SK-N-SH treated with all-trans-retinoic acid at 6 μM for 48 hours (cell line): Measurements from ENCODE around the gene ASCL5.

Experiments
- ATAC-seq: fragments of 200-7000 bp; cut with Tn5 transposase; 3 replicates; pipeline ENCODE4 v1.9.1; 2020; ENCODE audit warnings: mild to moderate bottlenecking, moderate library complexity
- ARNTL ChIP-seq: fragments of 450-650 bp; formaldehyde crosslinking; IDR thresholded peaks from 2 replicates; pipeline ENCODE4 v1.5.0; 2020; ENCODE audit warnings: low read depth, mild to moderate bottlenecking, moderate library complexity, borderline replicate concordance
- BACH2 ChIP-seq: fragments of 250-450 bp; sonication (Bioruptor Pico); IDR thresholded peaks from 2 replicates; pipeline ENCODE4 v1.9.0; 2021; ENCODE audit warnings: mild to moderate bottlenecking, borderline replicate concordance
- CSDC2 ChIP-seq: fragments of 250-450 bp; sonication (Bioruptor Pico); IDR thresholded peaks from 2 replicates; pipeline ENCODE4 v1.5.0; 2020; ENCODE audit warnings: mild to moderate bottlenecking, moderate library complexity
- CSRNP3 ChIP-seq: fragments of 250-450 bp; sonication (Bioruptor Pico); IDR thresholded peaks from 2 replicates; pipeline ENCODE4 v1.5.1; 2021; ENCODE audit warnings: mild to moderate bottlenecking, moderate library complexity
- ESRRG ChIP-seq: fragments of 250-450 bp; sonication (Bioruptor Pico); IDR thresholded peaks from 2 replicates; pipeline ENCODE4 v1.6.1; 2021; ENCODE audit warnings: mild to moderate bottlenecking
- GLIS3 ChIP-seq: fragments of 250-450 bp; sonication (Bioruptor Pico); IDR thresholded peaks from 2 replicates; pipeline ENCODE4 v1.5.0; 2020; ENCODE audit warnings: mild to moderate bottlenecking, moderate library complexity
- ISL1 ChIP-seq: fragments of 250-450 bp; sonication (Bioruptor Pico); IDR thresholded peaks from 2 replicates; pipeline ENCODE4 v2.1.2; 2022; ENCODE audit warnings: mild to moderate bottlenecking, moderate library complexity
- OSR1 ChIP-seq: fragments of 250-450 bp; sonication (Bioruptor Pico); IDR thresholded peaks from 2 replicates; pipeline ENCODE4 v1.8.0; 2022; ENCODE audit warnings: moderate library complexity, mild to moderate bottlenecking, inconsistent platforms
- PATZ1 ChIP-seq: fragments of 250-450 bp; sonication (Bioruptor Pico); IDR thresholded peaks from 2 replicates; pipeline ENCODE4 v1.8.0; 2020; ENCODE audit warnings: mild to moderate bottlenecking, moderate library complexity, borderline replicate concordance
- PPARA ChIP-seq: fragments of 250-450 bp; sonication (Bioruptor Pico); IDR thresholded peaks from 2 replicates; pipeline ENCODE4 v1.5.0; 2020; ENCODE audit warnings: mild to moderate bottlenecking, borderline replicate concordance
- RARB ChIP-seq: fragments of 250-450 bp; sonication (Bioruptor Pico); IDR thresholded peaks from 2 replicates; pipeline ENCODE4 v1.8.0; 2021; ENCODE audit warnings: mild to moderate bottlenecking, moderate library complexity
- SNAI2 ChIP-seq: fragments of 250-450 bp; sonication (Bioruptor Pico); IDR thresholded peaks from 2 replicates; pipeline ENCODE4 v1.5.0; 2020; ENCODE audit warnings: mild to moderate bottlenecking, moderate library complexity
- TCF4 ChIP-seq: fragments of 250-450 bp; sonication (Bioruptor Pico); IDR thresholded peaks from 2 replicates; pipeline ENCODE4 v1.8.0; 2021; ENCODE audit warnings: mild to moderate bottlenecking, moderate library complexity, borderline replicate concordance
- TOX ChIP-seq: fragments of 250-450 bp; sonication (Bioruptor Pico); IDR thresholded peaks from 2 replicates; pipeline ENCODE4 v1.8.0; 2021; ENCODE audit warnings: mild to moderate bottlenecking, moderate library complexity, borderline replicate concordance
- TSHZ2 ChIP-seq: fragments of 250-450 bp; sonication (Bioruptor Pico); IDR thresholded peaks from 2 replicates; pipeline ENCODE4 v1.5.0; 2020; ENCODE audit warnings: mild to moderate bottlenecking, moderate library complexity
- ZC3H10 ChIP-seq: fragments of 250-450 bp; sonication (Bioruptor Pico); IDR thresholded peaks from 2 replicates; pipeline ENCODE4 v1.5.1; 2021; ENCODE audit warnings: mild to moderate bottlenecking, moderate library complexity
- ZFP3 ChIP-seq: fragments of 250-450 bp; sonication (Bioruptor Pico); IDR thresholded peaks from 2 replicates; pipeline ENCODE4 v1.5.0; 2020; ENCODE audit warnings: mild to moderate bottlenecking, moderate library complexity
- ZFP30 ChIP-seq: fragments of 450-650 bp; formaldehyde crosslinking; IDR thresholded peaks from 2 replicates; pipeline ENCODE4 v1.5.0; 2022; ENCODE audit warnings: mild to moderate bottlenecking, moderate library complexity
- ZNF565 ChIP-seq: fragments of 450-650 bp; formaldehyde crosslinking; conservative IDR thresholded peaks from 2 replicates; pipeline ENCODE4 v1.5.0; 2020; ENCODE audit warnings: low read depth, mild to moderate bottlenecking, moderate library complexity
- ZNF70 ChIP-seq: fragments of 450-650 bp; formaldehyde crosslinking; IDR thresholded peaks from 2 replicates; pipeline ENCODE4 v1.5.0; 2020; ENCODE audit warnings: mild to moderate bottlenecking, moderate library complexity
- ZNF8 ChIP-seq: fragments of 450-650 bp; formaldehyde crosslinking; IDR thresholded peaks from 2 replicates; pipeline ENCODE4 v1.5.0; 2020; ENCODE audit warnings: mild to moderate bottlenecking, moderate library complexity
- TF ChIP-seq, protein P1 (sequence below): fragments of 250-450 bp; sonication (Bioruptor Pico); IDR thresholded peaks from 2 replicates; pipeline ENCODE4 v1.5.1; 2020; ENCODE audit warnings: low read depth, mild to moderate bottlenecking, moderate library complexity
- TF ChIP-seq, protein P2 (sequence below): fragments of 250-450 bp; sonication (Bioruptor Pico); IDR thresholded peaks from 2 replicates; pipeline ENCODE4 v1.8.0; 2021; ENCODE audit warnings: low read depth, mild to moderate bottlenecking, moderate library complexity, borderline replicate concordance

ASCL5 gene

GRCh38 chr1:201084295-201084694, 42.7 kb downstream of the ASCL5 start:
- ATAC-seq, result no peak
- TF ChIP-seq RARB (CRISPR knock-in tag) (no peak), GLIS3 (no peak), TCF4 (CRISPR knock-in tag) (no peak), BACH2 (no peak), ISL1 (CRISPR knock-in tag) (no peak), ZNF70 (CRISPR knock-in tag) (no peak), ZNF565 (CRISPR knock-in tag) (no peak), CSRNP3 (CRISPR knock-in tag) (no peak), ARNTL (CRISPR knock-in tag) (no peak), TSHZ2 (CRISPR knock-in tag) (no peak), ESRRG (CRISPR knock-in tag) (no peak), PATZ1 (CRISPR knock-in tag) (no peak), ZNF8 (no peak), CSDC2 (no peak), ZFP3 (CRISPR knock-in tag) (no peak), SNAI2 (no peak)
- TF ChIP-seq, protein P1, sequence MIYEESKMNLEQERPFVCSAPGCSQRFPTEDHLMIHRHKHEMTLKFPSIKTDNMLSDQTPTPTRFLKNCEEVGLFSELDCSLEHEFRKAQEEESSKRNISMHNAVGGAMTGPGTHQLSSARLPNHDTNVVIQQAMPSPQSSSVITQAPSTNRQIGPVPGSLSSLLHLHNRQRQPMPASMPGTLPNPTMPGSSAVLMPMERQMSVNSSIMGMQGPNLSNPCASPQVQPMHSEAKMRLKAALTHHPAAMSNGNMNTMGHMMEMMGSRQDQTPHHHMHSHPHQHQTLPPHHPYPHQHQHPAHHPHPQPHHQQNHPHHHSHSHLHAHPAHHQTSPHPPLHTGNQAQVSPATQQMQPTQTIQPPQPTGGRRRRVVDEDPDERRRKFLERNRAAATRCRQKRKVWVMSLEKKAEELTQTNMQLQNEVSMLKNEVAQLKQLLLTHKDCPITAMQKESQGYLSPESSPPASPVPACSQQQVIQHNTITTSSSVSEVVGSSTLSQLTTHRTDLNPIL (CRISPR knock-in tag), result no peak

- TF ChIP-seq OSR1 (no peak), RARB (CRISPR knock-in tag) (no peak), ISL1 (CRISPR knock-in tag) (no peak), ZFP30 (no peak), ZC3H10 (CRISPR knock-in tag) (no peak)
- TF ChIP-seq, protein P2, sequence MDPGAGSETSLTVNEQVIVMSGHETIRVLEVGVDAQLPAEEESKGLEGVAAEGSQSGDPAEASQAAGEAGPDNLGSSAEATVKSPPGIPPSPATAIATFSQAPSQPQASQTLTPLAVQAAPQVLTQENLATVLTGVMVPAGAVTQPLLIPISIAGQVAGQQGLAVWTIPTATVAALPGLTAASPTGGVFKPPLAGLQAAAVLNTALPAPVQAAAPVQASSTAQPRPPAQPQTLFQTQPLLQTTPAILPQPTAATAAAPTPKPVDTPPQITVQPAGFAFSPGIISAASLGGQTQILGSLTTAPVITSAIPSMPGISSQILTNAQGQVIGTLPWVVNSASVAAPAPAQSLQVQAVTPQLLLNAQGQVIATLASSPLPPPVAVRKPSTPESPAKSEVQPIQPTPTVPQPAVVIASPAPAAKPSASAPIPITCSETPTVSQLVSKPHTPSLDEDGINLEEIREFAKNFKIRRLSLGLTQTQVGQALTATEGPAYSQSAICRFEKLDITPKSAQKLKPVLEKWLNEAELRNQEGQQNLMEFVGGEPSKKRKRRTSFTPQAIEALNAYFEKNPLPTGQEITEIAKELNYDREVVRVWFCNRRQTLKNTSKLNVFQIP (CRISPR knock-in tag), result no peak
- no peak for ATAC-seq
These were observed 43.2 kb downstream of the ASCL5 start for GRCh38 chr1:201083741-201084140.

GRCh38 chr1:201080135-201080534, 46.8 kb downstream of the ASCL5 start:
- no peak for ATAC-seq
- TF ChIP-seq TCF4 (CRISPR knock-in tag) (no peak), ISL1 (CRISPR knock-in tag) (no peak), ESRRG (CRISPR knock-in tag) (no peak), BACH2 (no peak), ZFP30 (no peak), OSR1 (no peak), CSDC2 (no peak), ZNF565 (CRISPR knock-in tag) (no peak)

GRCh38 chr1:201077736-201078135, 49.2 kb downstream of the ASCL5 start:
- ATAC-seq, result no peak
- TF ChIP-seq TCF4 (CRISPR knock-in tag) (no peak), OSR1 (no peak), GLIS3 (no peak), TSHZ2 (CRISPR knock-in tag) (no peak), TOX (CRISPR knock-in tag) (no peak), PPARA (CRISPR knock-in tag) (no peak), ISL1 (CRISPR knock-in tag) (no peak), ZFP3 (CRISPR knock-in tag) (no peak), CSDC2 (no peak), ZNF70 (CRISPR knock-in tag) (no peak), ESRRG (CRISPR knock-in tag) (no peak), ZNF565 (CRISPR knock-in tag) (no peak), RARB (CRISPR knock-in tag) (no peak), ARNTL (CRISPR knock-in tag) (no peak)
- TF ChIP-seq, protein P1 (CRISPR knock-in tag), result no peak
- TF ChIP-seq, all 23 proteins: peak for 0
